ENCODE data around the gene CIAO1. TPM values are rescaled to one million over a fixed set of nuclear protein-coding genes. Genes with fewer than 3 reads are reported as not detected.

Gene CIAO1
- total and polyA plus RNA-seq, 2 of the 13 experiments (the other 11 are each of a cell fraction or from before 2014, with no cell fraction given), result 99.3 to 120 TPM

- FAIRE-seq, result no peak
- Histone ChIP-seq H3K79me2 (ENCODE audit: insufficient read depth, low read length) (no peaks in the 10 kb centered on the region), H3K27me3 (ENCODE audit: control insufficient read depth in 1 of 2, insufficient read depth in 2 of 2, low read length in 2 of 2) (no peaks in the 10 kb centered on the region), H4K20me1 (ENCODE audit: insufficient read depth, low read length) (no peaks in the 10 kb centered on the region), H3K4me2 (ENCODE audit: low read depth, low read length) (no peak overlapping the region), H3K4me3 (replicated peaks in 1 of 3; ENCODE audit: insufficient read depth in 1 of 3, low read depth in 2 of 3, low read length in 3 of 3) (no peak overlapping the region), H2AFZ (ENCODE audit: low read length) (no peak overlapping the region), H3K27ac (ENCODE audit: extremely low read length, insufficient read depth, low read length) (no peak overlapping the region), H3K9ac (ENCODE audit: insufficient read depth, low read depth, low read length) (no peak overlapping the region), H3K36me3 (replicated peaks in 1 of 2; ENCODE audit: control insufficient read depth in 1 of 2, insufficient read depth in 2 of 2, low read length in 2 of 2) (peaks cover 2 to 17% of the 10 kb centered on the region in 2 experiments; a peak in 3 of 5 replicates), H3K4me1 (ENCODE audit: insufficient read depth, low read length) (peaks cover 16% of the 10 kb centered on the region; the same call in 1 of the 2 replicates), H3K9me3 (ENCODE audit: low read length) (no peaks in the 10 kb centered on the region)
- in situ Hi-C loops (cut with HindIII; ENCODE audit: extremely low pct_ligation_motif_present, low pct_unique_long_range_greater_than_20kb) (no loop called here), intact Hi-C loops (cut with micrococcal nuclease; ENCODE audit: unreplicated experiment) (no loop called here)
- 86% methylated on average over 1 of the region's 2 CpGs for WGBS (ENCODE audit: low lambda C conversion rate)
- DNase-seq (ENCODE audit: low spot score), result no peak
- no TSS peak for BruUV-seq (replicated peaks)
- ATAC-seq, result peak; percentile 14; the same call in 2 of the 3 replicates
- ChIA-PET CTCF (ENCODE audit: low intra/inter-chr PET ratio, low total read pairs) (no interaction called here), POLR2A (no interaction called here)
- no peak for TF ChIP-seq MTF1 (CRISPR knock-in tag; IDR thresholded peaks at IDR 0.05)
- TF ChIP-seq HNRNPK (IDR thresholded peaks at IDR 0.05; ENCODE audit: low read depth, low read length, poor library complexity, severe bottlenecking), result no peak
- no peak for TF ChIP-seq ZBED4 (CRISPR knock-in tag; IDR thresholded peaks at IDR 0.05; ENCODE audit: borderline replicate concordance)
- no peak for TF ChIP-seq XRCC5 (optimal IDR thresholded peaks at IDR 0.05; ENCODE audit: low read length)
- TF ChIP-seq MXD4 (CRISPR knock-in tag; IDR thresholded peaks at IDR 0.05), result no peak
- TF ChIP-seq ZBTB40 (IDR thresholded peaks at IDR 0.05), result no peak
- no peak for TF ChIP-seq ZBTB40 (CRISPR knock-in tag; IDR thresholded peaks at IDR 0.05)
- no peak for TF ChIP-seq ZNF10 (CRISPR knock-in tag; IDR thresholded peaks at IDR 0.05; ENCODE audit: borderline replicate concordance, low read depth)
- no peak for TF ChIP-seq KMT2B (CRISPR knock-in tag; IDR thresholded peaks at IDR 0.05)
- TF ChIP-seq SKI (IDR thresholded peaks at IDR 0.05; ENCODE audit: partially characterized antibody), result no peak
- no peak for TF ChIP-seq MAFF (IDR thresholded peaks at IDR 0.05; ENCODE audit: low read depth, low read length)
These were observed 24.8 kb upstream of the CIAO1 start for GRCh38 chr2:96241227-96241626.

All from HepG2 (cell line).